Skeletal muscle cell (primary cell): ENCODE data around the gene C4orf50.

Experiments
- DNase-seq: peaks from one replicate; pipeline ENCODE4 v3.0.0-alpha.2; 2010; ENCODE audit warnings: low read depth
- H3K4me3 ChIP-seq: 2 replicates; pipeline ENCODE4 v1.5.1; 2011; ENCODE audit warnings: low read depth, mild to moderate bottlenecking, control low read depth, low read length, moderate library complexity

Gene C4orf50

DNA sequence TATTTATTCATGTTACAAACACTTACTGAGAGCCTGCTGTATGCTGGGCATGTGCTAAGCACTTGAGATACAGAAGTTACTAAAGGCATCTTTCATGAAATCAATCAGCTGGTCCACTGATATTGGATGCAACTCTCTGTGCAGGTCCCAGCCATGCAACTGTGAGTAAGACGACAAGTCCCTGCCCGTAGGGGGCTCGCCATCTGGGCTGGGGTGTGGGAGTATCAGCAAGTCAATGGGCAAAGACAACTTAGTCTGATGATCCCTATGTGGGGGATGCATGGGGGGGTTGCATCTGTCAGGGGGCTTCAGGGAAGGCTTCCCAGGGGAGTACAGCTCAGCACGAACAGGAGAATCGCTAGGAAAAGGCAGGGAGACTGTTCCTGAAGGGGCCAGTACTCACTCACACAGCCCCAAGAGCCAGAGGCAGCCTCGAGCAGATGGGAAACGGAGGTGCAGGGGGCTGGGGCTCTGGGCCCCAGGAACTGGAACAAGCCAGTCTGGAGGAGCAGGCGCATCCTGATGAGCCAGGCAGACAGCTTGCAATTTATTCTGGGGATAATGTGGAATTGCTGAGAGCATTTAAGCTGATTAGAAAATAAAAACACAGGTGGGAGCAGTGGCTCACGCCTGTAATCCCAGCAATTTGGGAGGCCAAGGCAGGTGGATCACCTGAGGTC lies 165.6 kb downstream of the C4orf50 start:
- no peak for DNase-seq
- no peak overlapping the region for H3K4me3 ChIP-seq

DNA sequence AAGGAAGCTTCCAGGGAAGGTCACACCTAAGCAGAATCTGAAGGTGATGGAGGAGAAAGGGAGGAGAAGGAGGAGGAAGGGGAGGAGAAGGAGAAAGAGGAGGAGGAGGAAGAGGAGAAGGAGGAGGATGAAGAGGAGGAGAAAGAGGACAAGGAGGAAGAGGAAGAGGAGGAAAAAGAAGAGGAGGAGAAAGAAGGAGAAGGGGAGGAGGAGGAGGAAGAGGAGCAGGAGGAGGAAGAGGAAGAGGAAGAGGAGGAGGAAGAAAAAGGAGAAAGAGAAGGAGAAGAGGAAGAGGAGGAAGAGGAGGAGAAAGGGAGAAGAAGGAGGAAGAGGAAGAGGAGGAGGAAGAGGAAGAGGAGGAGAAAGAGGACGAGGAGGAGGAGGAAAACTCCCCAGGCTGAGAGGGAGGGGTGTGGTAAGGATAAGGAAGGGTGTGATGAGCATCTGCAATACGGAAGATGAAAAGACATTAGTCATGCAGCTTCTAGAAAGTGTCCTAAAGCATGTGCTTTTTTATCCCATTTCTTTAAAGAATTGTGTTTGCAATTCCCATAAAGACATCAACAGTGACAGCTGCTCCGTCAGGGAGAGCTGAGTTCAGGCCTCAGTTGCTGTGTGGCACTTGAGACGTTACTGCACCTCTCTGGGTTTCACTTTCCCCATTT lies 166.5 kb downstream of the C4orf50 start:
- DNase-seq, result no peak
- no peak overlapping the region for H3K4me3 ChIP-seq
